Neural crest cell (in vitro differentiated cells): Measurements from ENCODE around the gene MICALL2. TPM values are rescaled to one million over a fixed set of nuclear protein-coding genes. Genes with fewer than 3 reads are reported as not detected.

Experiments used
- DNase-seq: peaks from one replicate; pipeline ENCODE4 v3.0.0; 2021; ENCODE audit warnings: low read depth, mixed read lengths, low spot score
- H3K27ac Mint-ChIP-seq: one replicate; pipeline ENCODE4 v1.8.0; 2021; ENCODE audit warnings: mild to moderate bottlenecking, mixed read lengths; ENCODE audit not compliant: unreplicated experiment
- H3K27me3 Mint-ChIP-seq: 2 replicates; pipeline ENCODE4 v1.8.0; 2021; ENCODE audit warnings: low read depth, mild to moderate bottlenecking, mixed read lengths
- H3K36me3 Mint-ChIP-seq: 2 replicates; pipeline ENCODE4 v1.8.0; 2021; ENCODE audit warnings: low read depth, mild to moderate bottlenecking, mixed read lengths
- H3K4me1 Mint-ChIP-seq: 2 replicates; pipeline ENCODE4 v1.8.0; 2021; ENCODE audit warnings: mixed read lengths
- H3K4me3 Mint-ChIP-seq: one replicate; pipeline ENCODE4 v1.8.0; 2021; ENCODE audit warnings: mild to moderate bottlenecking, mixed read lengths
- H3K9me3 Mint-ChIP-seq: 2 replicates; pipeline ENCODE4 v1.8.0; 2021; ENCODE audit warnings: mixed read lengths
- total RNA-seq: library from RNA; stranded (reverse); gene quantifications from 2 replicates; pipeline ENCODE4 v1.2.1, GENCODE V29; 2021
- TF ChIP-seq, protein P1 (sequence below): fragments of 200-600 bp; sonication (generic); conservative IDR thresholded peaks from 2 replicates; pipeline ENCODE4 v1.5.0; 2021; ENCODE audit warnings: antibody characterized with exemption, mild to moderate bottlenecking

MICALL2 gene
- total RNA-seq, 1 donor from 2014 or later, result 18.7 TPM

DNA sequence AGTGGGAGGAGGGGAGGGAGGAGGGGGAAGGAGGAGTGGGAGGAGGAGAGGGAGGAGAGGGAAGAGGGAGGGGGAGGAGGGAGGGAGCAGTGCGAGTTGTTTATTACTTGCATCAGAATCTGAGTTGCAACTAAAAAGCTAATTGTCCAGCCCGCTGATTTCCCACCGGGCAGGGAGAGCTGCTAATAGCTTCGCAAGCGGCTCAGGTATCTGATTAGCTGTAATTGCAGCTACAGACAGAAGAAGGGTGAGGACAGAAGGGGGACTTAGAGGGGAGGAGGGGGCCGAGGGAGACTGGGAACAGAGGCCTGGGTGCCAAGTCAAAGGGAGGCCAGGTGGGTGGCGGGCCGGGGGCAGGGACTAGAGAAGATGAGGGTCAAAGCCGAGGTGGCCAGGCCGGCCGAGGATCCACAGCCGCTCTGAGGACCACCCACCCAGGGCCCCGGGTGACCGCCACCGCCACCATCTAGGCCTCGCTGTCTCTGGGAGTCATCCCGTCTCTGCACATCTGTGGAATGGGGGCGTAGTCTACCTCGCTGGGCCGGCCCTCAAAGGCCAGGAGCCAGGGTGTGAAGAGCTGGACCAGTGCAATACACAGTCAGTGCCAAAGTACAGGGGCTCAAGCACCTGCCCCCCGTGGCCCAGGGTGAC lies 54.2 kb downstream of the MICALL2 start:
- no peak for DNase-seq
- TF ChIP-seq, protein P1, sequence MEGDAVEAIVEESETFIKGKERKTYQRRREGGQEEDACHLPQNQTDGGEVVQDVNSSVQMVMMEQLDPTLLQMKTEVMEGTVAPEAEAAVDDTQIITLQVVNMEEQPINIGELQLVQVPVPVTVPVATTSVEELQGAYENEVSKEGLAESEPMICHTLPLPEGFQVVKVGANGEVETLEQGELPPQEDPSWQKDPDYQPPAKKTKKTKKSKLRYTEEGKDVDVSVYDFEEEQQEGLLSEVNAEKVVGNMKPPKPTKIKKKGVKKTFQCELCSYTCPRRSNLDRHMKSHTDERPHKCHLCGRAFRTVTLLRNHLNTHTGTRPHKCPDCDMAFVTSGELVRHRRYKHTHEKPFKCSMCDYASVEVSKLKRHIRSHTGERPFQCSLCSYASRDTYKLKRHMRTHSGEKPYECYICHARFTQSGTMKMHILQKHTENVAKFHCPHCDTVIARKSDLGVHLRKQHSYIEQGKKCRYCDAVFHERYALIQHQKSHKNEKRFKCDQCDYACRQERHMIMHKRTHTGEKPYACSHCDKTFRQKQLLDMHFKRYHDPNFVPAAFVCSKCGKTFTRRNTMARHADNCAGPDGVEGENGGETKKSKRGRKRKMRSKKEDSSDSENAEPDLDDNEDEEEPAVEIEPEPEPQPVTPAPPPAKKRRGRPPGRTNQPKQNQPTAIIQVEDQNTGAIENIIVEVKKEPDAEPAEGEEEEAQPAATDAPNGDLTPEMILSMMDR, result no peak
- peaks cover 88% of the 10 kb centered on the region for H3K27me3 Mint-ChIP-seq
- H3K36me3 Mint-ChIP-seq, result no peaks in the 10 kb centered on the region
- H3K9me3 Mint-ChIP-seq, result no peaks in the 10 kb centered on the region
- no peak overlapping the region for H3K4me3 Mint-ChIP-seq
- peaks cover 7% of the 10 kb centered on the region for H3K4me1 Mint-ChIP-seq
- H3K27ac Mint-ChIP-seq, result no peak overlapping the region

DNA sequence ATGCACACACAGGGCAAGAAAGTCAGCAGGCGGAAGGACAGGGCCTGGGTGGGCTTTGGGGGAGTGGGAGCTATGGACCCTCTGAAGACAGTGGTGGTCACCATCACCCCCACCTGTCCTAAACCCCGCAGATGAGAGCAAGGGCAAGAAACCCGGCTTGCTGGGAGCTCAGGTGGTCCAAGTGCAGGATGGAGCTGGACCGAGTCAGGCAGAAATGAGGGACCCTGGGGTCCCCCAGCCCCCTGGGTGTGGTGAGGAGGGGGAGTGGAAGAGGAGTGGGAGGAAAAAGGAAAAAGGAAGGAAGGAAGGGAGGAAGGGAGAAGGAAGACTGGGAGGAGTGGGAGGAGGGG lies 54.8 kb downstream of the MICALL2 start:
- Mint-ChIP-seq H3K27ac (no peak overlapping the region), H3K4me1 (peaks cover 7% of the 10 kb centered on the region), H3K27me3 (peaks cover 89% of the 10 kb centered on the region), H3K9me3 (no peaks in the 10 kb centered on the region), H3K36me3 (no peaks in the 10 kb centered on the region), H3K4me3 (no peak overlapping the region)
- TF ChIP-seq, protein P1, result no peak
- no peak for DNase-seq

DNA sequence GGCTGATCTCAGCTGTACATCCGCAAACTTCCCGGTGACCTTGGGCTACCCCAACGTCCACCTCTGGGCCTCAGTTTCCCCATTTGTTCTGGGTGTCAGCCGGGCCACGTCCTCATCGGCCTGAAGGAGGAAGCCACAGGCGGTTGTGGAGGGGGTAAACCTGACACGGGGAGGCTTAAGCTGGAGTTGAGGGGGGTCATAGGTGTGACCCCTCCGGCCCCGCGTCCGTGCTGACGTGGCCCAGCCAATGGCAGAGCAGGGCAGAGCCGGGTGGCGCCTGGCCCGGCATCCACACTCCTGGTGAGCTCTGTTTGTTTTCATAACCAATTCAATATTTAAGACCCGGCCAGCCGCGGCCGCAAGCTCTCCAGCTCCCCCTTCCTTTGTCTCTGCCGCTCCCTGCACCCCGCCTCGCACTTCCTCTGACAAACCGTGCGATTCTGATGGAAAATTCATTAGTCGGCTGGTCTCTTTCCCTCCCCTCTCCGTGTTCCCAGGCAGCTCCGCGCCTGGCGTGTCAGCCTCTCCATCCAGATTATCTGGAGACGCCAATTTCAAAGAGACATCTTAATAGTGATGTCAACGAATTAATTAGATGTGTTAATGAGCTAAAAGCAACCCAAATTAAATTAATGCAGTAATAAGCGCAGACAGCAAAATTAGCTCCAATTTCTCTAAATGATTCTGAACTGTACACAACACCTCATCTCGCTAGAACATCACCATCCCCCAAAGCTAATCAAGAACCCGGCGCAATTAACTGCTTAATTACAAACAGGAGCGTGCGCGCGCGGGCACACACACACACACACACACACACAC lies 55.4 kb downstream of the MICALL2 start:
- Mint-ChIP-seq H3K9me3 (no peaks in the 10 kb centered on the region), H3K36me3 (no peaks in the 10 kb centered on the region), H3K4me1 (peaks cover 7% of the 10 kb centered on the region), H3K4me3 (no peak overlapping the region), H3K27ac (no peak overlapping the region), H3K27me3 (peaks cover 89% of the 10 kb centered on the region)
- TF ChIP-seq, protein P1, result no peak
- no peak for DNase-seq

DNA sequence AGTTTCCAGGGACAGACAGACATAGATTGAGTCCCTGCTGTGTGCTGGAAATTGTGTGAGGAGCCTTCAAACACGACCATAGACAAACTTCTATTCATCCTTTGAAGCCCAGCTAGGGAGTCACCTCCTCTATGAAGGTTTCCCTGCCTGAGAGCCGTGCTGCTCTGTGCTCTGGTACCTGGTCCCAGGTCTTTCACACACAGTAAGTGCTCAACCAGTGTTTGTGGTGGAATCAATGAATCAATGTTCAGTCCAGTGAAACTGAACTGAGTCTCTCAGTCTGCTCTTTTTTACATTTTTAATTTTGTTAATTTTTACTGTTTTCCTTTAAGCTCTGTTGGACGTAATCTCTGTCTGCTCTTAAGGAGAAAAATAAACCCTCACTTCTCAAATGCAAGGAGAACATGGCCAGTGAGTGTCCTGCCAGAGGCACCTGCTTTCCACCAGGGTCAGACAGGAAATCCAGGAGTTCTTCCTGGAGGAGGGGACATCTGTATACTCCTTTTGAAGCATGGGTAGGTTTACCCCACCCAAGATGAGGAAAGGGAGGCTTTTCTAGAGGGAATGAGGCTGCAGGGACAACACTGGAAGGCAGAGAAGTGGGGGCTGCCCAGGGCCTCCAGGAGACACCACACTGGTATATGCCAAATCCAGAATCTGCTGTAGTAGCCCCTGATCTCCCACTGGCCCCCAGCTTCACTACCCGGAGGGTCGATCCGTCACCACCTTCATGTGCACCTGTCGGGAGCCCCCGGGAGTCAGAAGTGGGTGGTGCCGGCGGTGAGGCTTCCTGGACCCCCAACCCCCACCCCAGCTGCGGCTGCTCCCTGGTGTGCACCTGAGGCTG lies 56.3 kb downstream of the MICALL2 start:
- TF ChIP-seq, protein P1, result no peak
- peaks cover 90% of the 10 kb centered on the region for H3K27me3 Mint-ChIP-seq
- no peak overlapping the region for H3K4me3 Mint-ChIP-seq
- no peak overlapping the region for H3K27ac Mint-ChIP-seq
- DNase-seq, result no peak
- H3K4me1 Mint-ChIP-seq, result peaks cover 7% of the 10 kb centered on the region
- H3K9me3 Mint-ChIP-seq, result no peaks in the 10 kb centered on the region
- H3K36me3 Mint-ChIP-seq, result no peaks in the 10 kb centered on the region

DNA sequence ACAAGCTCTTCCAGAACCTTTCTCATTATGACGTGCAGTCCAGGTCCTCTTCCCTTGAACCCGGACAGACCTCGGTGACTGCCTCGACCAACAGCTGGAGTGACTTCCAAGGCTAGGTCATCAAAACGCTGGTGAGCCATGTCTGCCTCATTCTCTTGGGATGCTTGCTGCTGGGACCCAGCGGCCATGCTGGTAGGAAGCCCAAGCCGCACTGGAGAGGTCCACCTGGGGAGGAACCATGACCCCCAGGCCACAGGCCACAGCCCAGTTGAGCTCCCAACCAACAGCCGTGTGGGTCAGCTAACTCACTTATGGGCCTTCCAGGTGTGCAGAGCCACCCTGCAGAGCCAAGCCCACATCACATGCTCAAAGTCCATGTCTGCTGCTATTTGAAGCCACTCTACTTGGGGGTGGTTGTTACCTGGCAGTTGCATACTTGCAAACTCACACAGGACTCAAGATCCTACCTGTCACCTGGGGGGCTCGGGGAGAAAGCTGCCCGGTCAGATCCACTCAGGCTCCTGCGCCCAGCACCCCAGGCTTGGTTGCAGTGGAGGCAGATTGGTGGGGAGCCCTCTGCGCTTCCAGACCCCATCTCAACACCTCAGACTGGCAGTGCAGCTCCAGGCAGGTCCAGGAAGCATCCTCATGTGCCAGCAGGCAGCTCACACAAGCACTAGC lies 57.0 kb downstream of the MICALL2 start:
- TF ChIP-seq, protein P1, result no peak
- DNase-seq, result no peak
- H3K27ac Mint-ChIP-seq, result no peak overlapping the region
- H3K4me1 Mint-ChIP-seq, result peaks cover 7% of the 10 kb centered on the region
- peaks cover 93% of the 10 kb centered on the region for H3K27me3 Mint-ChIP-seq
- no peak overlapping the region for H3K4me3 Mint-ChIP-seq
- no peaks in the 10 kb centered on the region for H3K36me3 Mint-ChIP-seq
- no peaks in the 10 kb centered on the region for H3K9me3 Mint-ChIP-seq
